NCI-H526 treated with DMSO at 0.1 percent for 48 hours (cell line): Measurements from ENCODE around the gene C12orf56.
"Not testable (repeated sequence)": the region's sequence is repeated elsewhere in the genome, so short reads cannot be mapped to it uniquely, and the experiment has no call there.

Experiments used
- DNase-seq: peaks from one replicate; lab custom pipeline; 2025; lab: John Stamatoyannopoulos, UW

The C12orf56 gene

GRCh38 chr12:64311877-64312276, 78.7 kb downstream of the C12orf56 start:
- no peak for DNase-seq

DNA sequence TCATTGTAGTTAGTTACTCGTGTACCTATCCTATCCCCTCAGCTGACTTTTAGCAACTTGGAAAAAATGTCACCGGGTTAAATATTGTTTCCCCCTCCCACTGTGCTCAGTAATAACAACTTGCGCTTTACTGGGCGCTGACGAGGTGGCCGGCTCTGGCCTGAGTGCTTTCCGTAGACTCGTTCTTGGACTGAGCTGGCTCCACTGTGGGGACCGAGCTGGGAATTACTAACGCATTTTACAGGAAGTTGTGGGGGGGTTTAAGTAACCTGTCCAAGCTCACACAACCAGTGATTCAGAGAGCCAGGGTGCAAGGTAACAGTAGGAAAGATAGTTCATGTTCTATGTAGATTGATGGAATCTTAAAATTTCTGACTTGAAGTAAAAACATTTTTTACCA, 86.0 kb downstream of the C12orf56 start:
- DNase-seq: no peak

DNA sequence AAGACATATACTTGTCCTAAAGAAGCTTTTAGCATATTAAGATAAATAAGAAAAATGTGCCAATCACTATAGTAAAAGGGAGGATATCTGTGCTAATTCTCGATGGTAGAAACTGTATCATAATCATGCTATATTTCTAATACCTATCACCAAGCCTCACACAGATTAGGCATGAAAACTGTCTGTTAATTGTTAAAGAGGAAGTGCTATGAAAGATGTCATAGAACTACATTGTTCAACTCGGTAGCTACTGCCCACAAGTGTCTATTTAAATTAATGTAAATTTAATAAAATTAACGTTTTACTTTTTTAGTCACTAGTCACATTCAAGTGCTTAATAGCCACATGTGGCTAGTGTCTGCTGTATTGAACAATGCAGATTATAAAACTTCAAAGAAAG, 90.9 kb downstream of the C12orf56 start:
- no peak for DNase-seq

DNA sequence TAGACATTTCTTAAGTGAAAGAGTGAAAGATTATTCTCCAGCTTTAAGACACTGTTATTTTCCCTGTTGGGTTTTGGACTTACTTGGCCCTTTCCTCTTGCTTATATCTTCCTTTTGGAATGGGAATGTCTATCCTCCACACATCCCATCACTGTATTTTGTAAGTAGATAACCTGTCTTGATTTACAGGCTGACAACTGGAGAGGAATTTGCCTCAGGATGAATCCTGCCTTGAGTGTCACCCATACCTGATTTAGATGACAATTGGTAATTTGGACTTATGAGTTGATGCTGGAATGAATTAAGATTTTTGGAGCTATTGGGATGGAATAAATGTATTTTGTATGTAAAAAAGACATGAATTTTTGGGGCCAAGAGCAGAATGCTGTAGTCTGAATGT, 94.3 kb downstream of the C12orf56 start:
- DNase-seq: no peak

GRCh38 chr12:64293654-64294364, 96.7 kb downstream of the C12orf56 start:
- no peak for DNase-seq

DNA sequence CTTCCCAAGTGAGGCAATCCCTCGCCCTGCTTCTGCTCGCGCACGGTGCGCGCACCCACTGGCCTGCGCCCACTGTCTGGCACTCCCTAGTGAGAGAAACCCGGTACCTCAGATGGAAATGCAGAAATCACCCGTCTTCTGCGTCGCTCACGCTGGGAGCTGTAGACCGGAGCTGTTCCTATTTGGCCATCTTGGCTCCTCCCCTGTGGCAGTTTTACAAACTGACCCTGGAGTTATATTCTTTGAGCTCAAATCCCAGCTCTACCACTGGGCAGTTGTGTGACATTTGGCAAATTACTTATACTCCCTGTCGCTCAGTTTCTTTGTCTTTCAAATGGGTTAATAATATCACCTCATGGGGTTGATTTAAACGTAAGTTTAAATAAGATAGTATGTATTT, 97.4 kb downstream of the C12orf56 start:
- not testable (repeated sequence) for DNase-seq

DNA sequence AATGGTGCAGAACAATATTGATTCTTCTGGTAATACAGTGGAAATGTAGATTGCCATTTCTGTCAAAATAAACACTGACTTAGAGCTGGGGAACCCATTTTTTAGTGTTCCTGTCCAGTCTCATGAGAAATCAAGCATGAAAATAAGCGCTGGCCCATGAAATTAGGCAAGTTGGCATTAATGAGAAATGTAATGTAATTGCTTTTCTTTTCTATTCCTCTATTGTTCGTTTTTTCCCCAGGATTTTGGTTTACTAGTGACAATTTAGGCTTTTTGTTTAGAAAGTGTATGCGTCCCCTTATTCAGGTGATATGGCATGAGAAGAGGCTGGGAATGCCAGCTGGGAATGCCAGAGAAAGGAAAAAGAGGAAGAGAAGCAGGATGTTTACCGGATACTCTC, 104.0 kb downstream of the C12orf56 start:
- no peak for DNase-seq

DNA sequence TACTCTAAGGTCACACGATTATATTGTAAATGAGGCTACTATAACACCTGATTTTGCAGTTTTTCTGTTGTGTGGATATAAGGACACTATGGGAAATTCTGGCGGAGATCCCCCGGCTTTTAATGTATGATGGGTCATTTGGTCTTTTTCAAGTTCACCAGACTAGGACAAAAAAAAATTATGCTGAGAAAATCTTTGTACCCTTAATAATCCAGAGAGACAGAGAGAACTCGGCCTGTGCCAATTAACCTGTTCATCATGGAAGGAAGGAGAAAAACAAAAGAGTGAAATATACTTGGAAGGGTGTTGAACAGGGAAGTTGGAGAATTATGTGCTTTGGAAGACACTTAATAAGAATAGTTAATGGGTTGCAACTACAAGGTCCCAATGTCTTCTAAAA, 106.3 kb downstream of the C12orf56 start:
- DNase-seq: no peak

DNA sequence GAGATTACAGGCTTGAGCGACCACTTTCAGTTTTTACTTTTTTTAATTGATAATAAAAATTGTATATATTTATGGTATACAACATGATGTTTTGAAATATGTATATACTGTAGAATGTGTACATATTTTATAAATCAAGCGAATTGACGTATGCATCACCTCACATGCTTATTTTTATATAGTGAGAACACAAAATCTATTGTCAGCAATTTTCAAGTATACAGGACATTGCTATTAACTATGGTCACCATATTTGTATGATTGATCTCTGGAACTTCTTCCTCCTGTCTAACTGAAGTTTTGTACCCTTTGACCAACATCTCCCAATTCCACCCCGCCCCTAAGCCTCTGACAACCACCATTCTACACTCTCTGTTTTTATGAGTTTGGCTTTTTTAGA, 112.1 kb downstream of the C12orf56 start:
- DNase-seq: no peak

GRCh38 chr12:64273527-64274403, 116.8 kb downstream of the C12orf56 start:
- DNase-seq: peak; percentile 6

- no peak for DNase-seq
These were observed 120.1 kb downstream of the C12orf56 start for GRCh38 chr12:64270411-64270810.

- DNase-seq: no peak
These were observed 121.4 kb downstream of the C12orf56 start for GRCh38 chr12:64269161-64269560.

DNA sequence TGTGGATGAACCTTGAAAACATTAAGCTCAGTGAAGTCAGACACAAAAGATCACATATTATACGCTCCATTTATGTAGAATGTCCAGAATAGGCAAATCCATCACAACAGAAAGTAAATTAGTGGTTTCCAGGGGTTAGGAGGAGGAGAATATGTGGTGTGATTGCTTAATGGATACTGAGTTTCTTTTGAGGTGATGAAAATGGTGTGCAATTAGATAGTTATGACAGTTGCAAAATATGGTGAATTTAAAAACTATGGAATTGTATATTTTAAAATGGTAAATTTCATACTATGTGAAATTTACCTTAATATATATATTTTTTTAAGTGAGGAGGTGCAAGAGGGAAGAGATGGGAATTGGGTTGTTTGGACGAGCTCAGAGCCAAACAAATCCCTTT, 122.1 kb downstream of the C12orf56 start:
- DNase-seq: no peak

DNA sequence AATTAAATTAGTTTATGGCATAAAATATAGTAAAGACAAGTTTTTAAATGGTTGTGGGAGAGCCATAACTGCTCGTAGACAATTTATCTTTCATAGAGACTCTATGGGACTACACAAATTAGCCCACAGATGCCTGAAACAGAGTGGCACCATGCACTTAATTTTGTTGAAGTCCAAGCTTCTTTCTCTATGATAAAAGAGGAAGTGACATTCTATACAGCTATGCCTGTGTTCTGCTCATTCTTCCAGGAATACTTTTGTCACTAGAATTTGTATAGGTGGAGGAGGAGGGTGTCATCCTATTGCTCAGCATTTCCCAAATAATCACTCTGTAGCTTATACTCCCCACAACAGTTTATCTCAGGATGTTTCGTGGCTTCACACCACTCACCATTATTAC, 124.7 kb downstream of the C12orf56 start:
- no peak for DNase-seq

GRCh38 chr12:64261813-64262212, 128.7 kb downstream of the C12orf56 start:
- DNase-seq: no peak

DNA sequence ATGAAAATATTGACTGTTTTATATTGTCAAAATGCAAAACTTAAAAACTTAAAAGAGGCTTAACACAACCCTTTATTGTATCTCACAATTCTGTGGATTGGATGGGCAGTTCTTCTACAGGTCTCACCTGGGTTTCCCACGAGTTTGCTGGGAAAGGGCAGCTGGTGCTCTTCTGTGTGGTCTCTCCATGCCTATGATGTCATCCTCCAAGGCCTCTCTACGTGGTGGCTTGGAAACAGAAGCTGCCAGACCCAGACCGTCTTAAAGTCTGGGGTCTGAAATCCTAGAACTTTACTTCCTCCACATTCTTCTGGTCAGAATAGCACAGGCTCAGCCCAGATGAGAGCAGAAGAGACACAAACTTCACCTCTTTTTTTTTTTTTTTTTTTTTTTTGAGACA, 132.0 kb downstream of the C12orf56 start:
- DNase-seq: no peak

DNA sequence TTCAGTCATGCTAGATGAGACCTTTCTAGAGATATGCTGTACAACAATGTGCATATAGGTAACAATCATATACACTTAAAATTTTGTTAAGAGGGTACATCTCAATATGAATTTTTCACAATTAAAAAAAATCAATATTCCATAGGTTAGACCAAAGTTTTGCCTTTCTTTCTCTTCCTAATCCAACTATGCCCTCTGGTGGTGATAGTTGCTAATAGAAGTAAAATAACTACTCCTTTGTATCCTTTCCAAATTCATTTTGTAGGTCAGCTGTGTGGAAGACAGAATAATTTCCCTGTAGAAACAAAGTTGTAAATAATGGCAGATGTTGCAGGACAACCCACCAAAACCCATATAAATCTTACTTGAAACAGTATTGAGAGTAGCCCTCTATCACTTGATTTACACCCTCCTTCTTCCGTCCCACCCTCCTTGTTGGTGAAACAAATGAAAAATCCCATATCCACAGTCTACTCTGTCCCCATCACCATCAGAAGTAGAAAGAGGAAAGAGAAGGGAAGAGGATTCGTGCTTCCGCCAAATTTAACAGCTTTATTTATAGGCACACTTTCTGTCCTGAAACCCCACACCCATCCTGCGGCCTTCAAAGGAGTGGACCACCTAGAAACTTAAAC, 134.3 kb downstream of the C12orf56 start:
- DNase-seq: no peak

DNA sequence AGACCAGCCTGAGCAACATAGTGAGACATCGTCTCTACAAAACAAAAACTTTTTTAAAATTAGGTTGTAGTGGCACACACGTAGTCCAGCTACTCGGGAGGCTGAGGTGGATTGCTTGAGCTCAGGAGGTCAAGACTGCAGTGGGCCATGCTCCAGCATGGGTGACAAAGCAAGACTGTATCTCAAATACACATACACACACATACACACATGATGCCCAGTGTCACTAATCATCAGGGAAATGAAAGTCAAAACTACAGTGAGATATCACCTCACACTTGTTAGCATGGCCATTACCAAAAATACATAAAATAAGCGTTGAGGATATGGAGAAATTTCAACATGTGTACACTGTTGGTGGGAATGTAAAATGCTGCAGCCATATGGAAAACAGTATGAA, 135.3 kb downstream of the C12orf56 start:
- no peak for DNase-seq

- DNase-seq: no peak
These were observed 137.2 kb downstream of the C12orf56 start for GRCh38 chr12:64253356-64253755.

- DNase-seq: no peak
These were observed 137.9 kb downstream of the C12orf56 start for GRCh38 chr12:64252681-64253080.

- no peak for DNase-seq
These were observed 146.7 kb downstream of the C12orf56 start for GRCh38 chr12:64243809-64244208.

DNA sequence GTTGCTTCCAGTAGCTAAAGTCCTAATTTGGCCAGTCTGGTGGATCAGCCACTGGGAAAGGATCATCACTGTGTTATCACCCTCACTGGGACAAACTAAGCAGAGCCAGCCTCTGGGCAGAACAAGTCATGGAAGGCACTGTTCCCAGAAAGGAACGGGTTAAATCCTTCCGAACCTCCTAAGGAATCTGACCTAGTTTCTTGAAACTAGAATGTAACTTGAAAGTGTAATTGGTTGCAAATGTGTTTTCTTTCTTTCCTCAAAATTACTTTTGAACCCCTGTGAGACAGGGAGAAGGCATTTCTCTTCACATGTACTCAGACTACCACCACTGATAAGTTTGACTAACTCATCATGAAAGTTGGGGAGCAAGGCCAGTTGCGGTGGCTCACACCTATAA, 149.8 kb downstream of the C12orf56 start:
- no peak for DNase-seq

GRCh38 chr12:64237382-64237781, 153.2 kb downstream of the C12orf56 start:
- DNase-seq: no peak
